Colonic mucosa (tissue), 4 donors: ENCODE data around the gene OR5J2. TPM values are rescaled to one million over a fixed set of nuclear protein-coding genes. Genes with fewer than 3 reads are reported as not detected.
"Not testable (repeated sequence)": the region's sequence is repeated elsewhere in the genome, so short reads cannot be mapped to it uniquely, and the experiment has no call there.

Source experiments
- DNase-seq: peaks from one replicate; pipeline ENCODE4 v3.0.0-alpha.2; 2020
- H3K27ac ChIP-seq: fragments of 200-600 bp; one replicate; pipeline ENCODE4 v1.8.0; 2021
- H3K27me3 ChIP-seq: fragments of 200-600 bp; one replicate; pipeline ENCODE4 v1.8.0; 2021
- H3K36me3 ChIP-seq: fragments of 200-600 bp; one replicate; pipeline ENCODE4 v1.8.0; 2021
- H3K4me1 ChIP-seq: fragments of 200-600 bp; one replicate; pipeline ENCODE4 v1.8.0; 2021; ENCODE audit warnings: mild to moderate bottlenecking
- H3K4me3 ChIP-seq: fragments of 200-600 bp; one replicate; pipeline ENCODE4 v1.8.0; 2021
- H3K9ac ChIP-seq, 2 donors: one replicate each; pipeline ENCODE4 v1.7.0; 2013; ENCODE audit warnings: control low read depth in 2 of 2, low read depth in 2 of 2, low read length in 2 of 2
- H3K9me3 ChIP-seq: fragments of 200-600 bp; one replicate; pipeline ENCODE4 v1.8.0; 2021
- CTCF ChIP-seq: fragments of 200-600 bp; IDR thresholded peaks from one replicate; pipeline ENCODE4 v1.8.0; 2022; ENCODE audit warnings: antibody characterized with exemption, mild to moderate bottlenecking
- intact Hi-C: fragments of 100-400 bp; cut with DNase I; formaldehyde crosslinking; loops from one replicate; pipeline ENCODE4 v1.14.1; 2022
- total RNA-seq, 2 donors: library from RNA; stranded (reverse); fragmentation: NEBNext Ultra II Directional in 1 of 2; extraction: Animal tissue kit (Norgen Biotek cat#: 25700) in 1 of 2; gene quantifications; one replicate each; pipeline ENCODE4 v1.2.1, GENCODE V29; 2021
- donor health status: healthy.
- donor health status: DM: no; HTN: no; CAD: no.
- donor health status: DM: no; HTN: no; CAD: no.

OR5J2 gene
- total RNA-seq, result not detected

- Histone ChIP-seq H3K27ac (no peak within 1 kb of the TSS), H3K9ac (no peak within 1 kb of the TSS), H3K4me3 (no peak within 1 kb of the TSS), H3K27me3 (no peaks in the 10 kb centered on the region), H3K9me3 (no peaks in the 10 kb centered on the region), H3K4me1 (no peaks in the 10 kb centered on the region), H3K36me3 (no peaks in the 10 kb centered on the region)
- intact Hi-C loops, result no loop called here
- no peak for TF ChIP-seq CTCF
- DNase-seq, result no peak
These were observed at the start of gene OR5J2 for GRCh38 chr11:56176318-56176717. Gene OR5J2, plus strand, starts transcription at chr11:56176618. Its CDS starts 0 bp downstream, at chr11:56176618.

- no peak for TF ChIP-seq CTCF
- DNase-seq, result no peak
- H3K27ac ChIP-seq, result no peak within 1 kb of the TSS
- no peaks in the 10 kb centered on the region for H3K27me3 ChIP-seq
- H3K9ac ChIP-seq, result no peak within 1 kb of the TSS
- no peak within 1 kb of the TSS for H3K4me3 ChIP-seq
- H3K9me3 ChIP-seq, result no peaks in the 10 kb centered on the region
- no peaks in the 10 kb centered on the region for H3K36me3 ChIP-seq
- intact Hi-C loops, result no loop called here
- no peaks in the 10 kb centered on the region for H3K4me1 ChIP-seq
These were observed 36.2 kb upstream of the OR5J2 start, which contains the start of gene OR8J3 for GRCh38 chr11:56140151-56140661. Gene OR8J3, minus strand, starts transcription at chr11:56140201. Its CDS starts 2,483 bp downstream, at chr11:56137718.

- H3K9me3 ChIP-seq, H3K27me3 ChIP-seq, H3K9ac ChIP-seq, H3K27ac ChIP-seq, H3K36me3 ChIP-seq, intact Hi-C loops, H3K4me1 ChIP-seq, DNase-seq, H3K4me3 ChIP-seq: not testable (repeated sequence)
These were observed 32.7 kb upstream of the OR5J2 start for GRCh38 chr11:56143681-56144080.

- Histone ChIP-seq H3K4me1 (no peaks in the 10 kb centered on the region), H3K4me3 (no peak overlapping the region), H3K9me3 (no peaks in the 10 kb centered on the region), H3K36me3 (no peaks in the 10 kb centered on the region), H3K9ac (no peak overlapping the region), H3K27me3 (no peaks in the 10 kb centered on the region), H3K27ac (no peak overlapping the region)
- DNase-seq, result no peak
- intact Hi-C loops, result no loop called here
- TF ChIP-seq CTCF, result no peak
These were observed 25.0 kb upstream of the OR5J2 start for GRCh38 chr11:56151376-56151775.

- no peak for TF ChIP-seq CTCF
- DNase-seq, result no peak
- H3K4me3 ChIP-seq, result no peak overlapping the region
- H3K9ac ChIP-seq, result no peak overlapping the region
- intact Hi-C loops, result no loop called here
- no peaks in the 10 kb centered on the region for H3K36me3 ChIP-seq
- no peaks in the 10 kb centered on the region for H3K4me1 ChIP-seq
- H3K27me3 ChIP-seq, result no peaks in the 10 kb centered on the region
- H3K9me3 ChIP-seq, result no peaks in the 10 kb centered on the region
- no peak overlapping the region for H3K27ac ChIP-seq
These were observed 24.1 kb upstream of the OR5J2 start for GRCh38 chr11:56152333-56152732.

GRCh38 chr11:56160217-56160616 lies 16.2 kb upstream of the OR5J2 start, which contains the start of gene OR8K5:
Gene OR8K5, minus strand, starts transcription at chr11:56160317. Its CDS starts 0 bp downstream, at chr11:56160317.
- no peak within 1 kb of the TSS for H3K9ac ChIP-seq
- no peaks in the 10 kb centered on the region for H3K4me1 ChIP-seq
- no peak within 1 kb of the TSS for H3K4me3 ChIP-seq
- TF ChIP-seq CTCF, result no peak
- H3K9me3 ChIP-seq, result no peaks in the 10 kb centered on the region
- no peaks in the 10 kb centered on the region for H3K27me3 ChIP-seq
- no peak within 1 kb of the TSS for H3K27ac ChIP-seq
- intact Hi-C loops, result no loop called here
- DNase-seq, result no peak
- no peaks in the 10 kb centered on the region for H3K36me3 ChIP-seq
